Kidney glomerular epithelial cell (primary cell): Measurements from ENCODE around the gene GPM6B.
"Not testable (repeated sequence)": the region's sequence is repeated elsewhere in the genome, so short reads cannot be mapped to it uniquely, and the experiment has no call there.

Experiments
- DNase-seq: peaks from one replicate; lab custom pipeline; 2025; lab: John Stamatoyannopoulos, UW

The GPM6B gene

GRCh38 chrX:13764765-13765164 lies 52.1 kb downstream of the GPM6B start:
- no peak for DNase-seq

- DNase-seq = no peak
Measured at GRCh38 chrX:13764281-13764680, 52.6 kb downstream of the GPM6B start.

GRCh38 chrX:13763489-13763888 lies 53.4 kb downstream of the GPM6B start:
- DNase-seq = no peak

- no peak for DNase-seq
Measured at GRCh38 chrX:13761606-13762414, 55.1 kb downstream of the GPM6B start.

- no peak for DNase-seq
Measured at GRCh38 chrX:13760426-13760825, 56.5 kb downstream of the GPM6B start.

- no peak for DNase-seq
Measured at GRCh38 chrX:13759152-13759718, 57.7 kb downstream of the GPM6B start.

- DNase-seq = no peak
Measured at GRCh38 chrX:13756381-13756780, 60.5 kb downstream of the GPM6B start.

- no peak for DNase-seq
Measured at GRCh38 chrX:13755254-13755653, 61.6 kb downstream of the GPM6B start.

GRCh38 chrX:13754765-13755164 lies 62.1 kb downstream of the GPM6B start:
- no peak for DNase-seq

GRCh38 chrX:13752646-13753045 lies 64.2 kb downstream of the GPM6B start:
- DNase-seq = no peak

GRCh38 chrX:13752141-13752540 lies 64.8 kb downstream of the GPM6B start:
- DNase-seq = no peak

- DNase-seq = no peak
Measured at GRCh38 chrX:13750812-13751211, 66.1 kb downstream of the GPM6B start.

GRCh38 chrX:13750204-13750603 lies 66.7 kb downstream of the GPM6B start:
- no peak for DNase-seq

- DNase-seq = no peak
Measured at GRCh38 chrX:13748486-13748885, 68.4 kb downstream of the GPM6B start.

GRCh38 chrX:13747836-13748235 lies 69.1 kb downstream of the GPM6B start:
- peak; percentile 6 for DNase-seq

- DNase-seq = no peak
Measured at GRCh38 chrX:13742397-13743176, 74.3 kb downstream of the GPM6B start.

- no peak for DNase-seq
Measured at GRCh38 chrX:13741695-13742094, 75.2 kb downstream of the GPM6B start.

GRCh38 chrX:13734278-13735172 lies 82.4 kb downstream of the GPM6B start, which contains the start of the genes OFD1 and TRAPPC2:
TSS of gene OFD1 (plus strand) at chrX:13734748. CDS start at chrX:13735072, 324 bp downstream.
TSS of gene TRAPPC2 (minus strand) at chrX:13734620. CDS start at chrX:13719963, 14,657 bp downstream.
- peak; percentile 74 for DNase-seq

GRCh38 chrX:13733506-13733905 lies 83.4 kb downstream of the GPM6B start:
- DNase-seq = peak; percentile 26

- DNase-seq = peak; percentile 20
Measured at GRCh38 chrX:13732246-13733067, 84.4 kb downstream of the GPM6B start.

- DNase-seq = not testable (repeated sequence)
Measured at GRCh38 chrX:13730523-13730922, 86.4 kb downstream of the GPM6B start.
